ENCODE results near the gene ANKRD28. TPM values are rescaled to one million over a fixed set of nuclear protein-coding genes. Genes with fewer than 3 reads are reported as not detected.

The ANKRD28 gene
- total and polyA plus RNA-seq, 2 of the 4 experiments (the other 2 are of a cell fraction) = 52.6 to 211 TPM

- Histone ChIP-seq H4K8ac (ENCODE audit: low read depth in 2 of 2, low read length in 2 of 2) (no peak overlapping the region), H2BK120ac (ENCODE audit: low read depth, low read length) (no peak overlapping the region), H4K5ac (ENCODE audit: low read depth, low read length) (no peak overlapping the region), H3K27ac (ENCODE audit: insufficient read depth, low read length) (no peak overlapping the region), H3K4ac (ENCODE audit: low read depth, low read length) (no peak overlapping the region), H2AK5ac (ENCODE audit: low read depth, low read length) (no peak overlapping the region), H2BK20ac (ENCODE audit: low read depth, low read length) (no peak overlapping the region), H2BK15ac (ENCODE audit: low read depth, low read length) (no peak overlapping the region), H3K14ac (replicated peaks; ENCODE audit: low read depth, low read length) (no peak overlapping the region), H3K4me3 (ENCODE audit: insufficient read depth, low read depth, low read length) (no peak overlapping the region), H4K91ac (ENCODE audit: insufficient read depth, low read depth, low read length) (no peak overlapping the region), H3K9me1 (ENCODE audit: insufficient read depth, low read length) (peaks cover 8% of the 10 kb centered on the region; the same call in 1 of the 2 replicates), H2AK9ac (replicated peaks; ENCODE audit: low read depth, low read length, poor library complexity) (no peak overlapping the region), H2AFZ (replicated peaks; ENCODE audit: low read length, poor library complexity) (no peak overlapping the region), H3K27me3 (ENCODE audit: control insufficient read depth, insufficient read depth, low read length) (no peaks in the 10 kb centered on the region), H4K20me1 (ENCODE audit: insufficient read depth, low read length) (no peaks in the 10 kb centered on the region), H2BK5ac (ENCODE audit: low read depth, low read length, poor library complexity, severe bottlenecking) (peak overlapping the region; percentile 42), H3K79me1 (ENCODE audit: low read depth in 1 of 2, low read length in 2 of 2) (peaks cover 27 to 28% of the 10 kb centered on the region in 2 experiments), H3K56ac (ENCODE audit: extremely low read depth, insufficient read depth, low read length) (no peak overlapping the region), H3K9ac (ENCODE audit: low read depth, low read length) (no peak overlapping the region), H3K23ac (ENCODE audit: low read depth, low read length) (no peak overlapping the region), H3K4me2 (ENCODE audit: low read depth, low read length) (no peak overlapping the region), H3K4me1 (ENCODE audit: control insufficient read depth, insufficient read depth, low read length) (peaks cover 5% of the 10 kb centered on the region), H3K36me3 (ENCODE audit: control insufficient read depth, insufficient read depth, low read length) (peaks cover 28% of the 10 kb centered on the region), H3K9me3 (ENCODE audit: control insufficient read depth, insufficient read depth, low read length) (no peaks in the 10 kb centered on the region), H3K18ac (ENCODE audit: low read depth, low read length) (no peak overlapping the region)
- CTCF ChIA-PET = interaction anchor here (0.6 kb wide), 1 partner anchor 1374 kb away, joined by 3 read pairs; no protein-coding TSS in a partner anchor
- dilution Hi-C loops (cut with HindIII; ENCODE audit: low sequenced_read_pairs, unreplicated experiment) = no loop called here
- in situ Hi-C loops (cut with MboI; ENCODE audit: low sequenced_read_pairs) = no loop called here
- POLR2A ChIA-PET (ENCODE audit: unreplicated experiment) = no interaction called here
- no TSS peak for BruUV-seq (replicated peaks)
- intact Hi-C loops (cut with micrococcal nuclease) = no loop called here
- no peak for DNase-seq
- TF ChIP-seq RFX5 (IDR thresholded peaks at IDR 0.05; ENCODE audit: low read depth, low read length) = no peak
- TF ChIP-seq ELK1 (IDR thresholded peaks at IDR 0.05; ENCODE audit: borderline replicate concordance, low read depth, low read length) = no peak
- no peak for TF ChIP-seq SMC3 (IDR thresholded peaks at IDR 0.05; ENCODE audit: low read depth, low read length)
- ATAC-seq (ENCODE audit: low read depth) = no peak
Measured at GRCh38 chr3:15711281-15711680, 86.5 kb downstream of the ANKRD28 start.

Measured in IMR-90 (cell line).